ENCODE results near the gene PDCD1LG2. TPM values are rescaled to one million over a fixed set of nuclear protein-coding genes. Genes with fewer than 3 reads are reported as not detected.

The PDCD1LG2 gene
- total and polyA plus RNA-seq, 2 of the 8 experiments (the other 6 are each of a cell fraction or from before 2014, with no cell fraction given) = not detected

DNA sequence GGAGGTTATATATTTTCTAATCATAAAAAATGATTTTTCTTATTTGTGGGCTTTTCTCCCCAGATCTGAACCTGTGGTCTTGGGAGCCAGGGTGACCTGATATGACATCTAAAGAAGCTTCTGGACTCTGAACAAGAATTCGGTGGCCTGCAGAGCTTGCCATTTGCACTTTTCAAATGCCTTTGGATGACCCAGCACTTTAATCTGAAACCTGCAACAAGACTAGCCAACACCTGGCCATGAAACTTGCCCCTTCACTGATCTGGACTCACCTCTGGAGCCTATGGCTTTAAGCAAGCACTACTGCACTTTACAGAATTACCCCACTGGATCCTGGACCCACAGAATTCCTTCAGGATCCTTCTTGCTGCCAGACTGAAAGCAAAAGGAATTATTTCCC lies 59.6 kb downstream of the PDCD1LG2 start:
- no peak overlapping the region for H2BK20ac ChIP-seq (ENCODE audit: low read length)
- H3K36me3 ChIP-seq (ENCODE audit: control insufficient read depth in 2 of 4, insufficient read depth in 4 of 4, low read length in 3 of 4) = no peaks in the 10 kb centered on the region
- H4K8ac ChIP-seq (ENCODE audit: extremely low read depth, insufficient read depth, low read length) = no peak overlapping the region
- H3K79me2 ChIP-seq (ENCODE audit: control insufficient read depth in 1 of 2, insufficient read depth in 2 of 2, low read length in 2 of 2) = no peaks in the 10 kb centered on the region
- FAIRE-seq (no peak), DNase-seq (ENCODE audit: low read depth in 1 of 2, low spot score in 2 of 2) (no peak)
- H3K18ac ChIP-seq (ENCODE audit: extremely low read depth, low read length) = no peak overlapping the region
- H4K91ac ChIP-seq (replicated peaks; ENCODE audit: insufficient read length, low read length) = no peak overlapping the region
- H3K23me2 ChIP-seq (ENCODE audit: low read depth, low read length) = no peaks in the 10 kb centered on the region
- no peaks in the 10 kb centered on the region for H4K20me1 ChIP-seq (replicated peaks in 1 of 2; ENCODE audit: control insufficient read depth in 1 of 2, insufficient read depth in 2 of 2, low read length in 2 of 2)
- no peak overlapping the region for H3K4me3 ChIP-seq (ENCODE audit: extremely low read depth in 1 of 4, insufficient read depth in 2 of 4, low read depth in 3 of 4, low read length in 4 of 4)
- no peak overlapping the region for H3K9ac ChIP-seq (replicated peaks in 1 of 4; ENCODE audit: extremely low read depth in 1 of 4, low read depth in 3 of 4, low read length in 3 of 4)
- H3K27ac ChIP-seq (ENCODE audit: low read depth, low read length) = no peak overlapping the region
- no peak overlapping the region for H2BK15ac ChIP-seq (ENCODE audit: low read length)
- H2AFZ ChIP-seq (ENCODE audit: low read length) = peak overlapping the region; percentile 25; the same call in 1 of the 2 replicates
- no peak overlapping the region for H3K14ac ChIP-seq (ENCODE audit: insufficient read length)
- ChIA-PET POLR2A (ENCODE audit: partially characterized antibody) (interaction anchor here (0.6 kb wide), 1 partner anchor 30 kb away, joined by 4 read pairs; no protein-coding TSS in a partner anchor), CTCF (ENCODE audit: partially characterized antibody) (interaction anchor here (1.9 kb wide), 2 partner anchors 20 to 89 kb away, joined by 4 to 6 read pairs; no protein-coding TSS in a partner anchor)
- H3K4me1 ChIP-seq (replicated peaks in 1 of 4; ENCODE audit: control insufficient read depth in 3 of 4, insufficient read depth in 4 of 4, low read length in 3 of 4) = no peaks in the 10 kb centered on the region
- 82% methylated on average over 1 of the region's 1 CpG; no CpG with 5 or more reads in 1 of the 2 experiments for WGBS, 2 experiments (ENCODE audit: extremely low coverage in 1 of 2, insufficient coverage in 1 of 2, insufficient read length in 1 of 2, insufficient replicate concordance in 2 of 2, low coverage in 1 of 2, low lambda C conversion rate in 2 of 2, missing lambda C conversion rate in 1 of 2)
- no peak overlapping the region for H2BK12ac ChIP-seq (ENCODE audit: low read depth, low read length)
- H2AK5ac ChIP-seq (ENCODE audit: low read depth, low read length) = no peak overlapping the region
- H3K56ac ChIP-seq (replicated peaks; ENCODE audit: insufficient read length, low read depth, low read length) = no peak overlapping the region
- no peaks in the 10 kb centered on the region for H3K79me1 ChIP-seq (ENCODE audit: low read depth, low read length)
- TF ChIP-seq TAF7 (optimal IDR thresholded peaks at IDR 0.05; ENCODE audit: borderline replicate concordance, low read depth, low read length) (no peak), HDAC2 (IDR thresholded peaks at IDR 0.05; ENCODE audit: borderline replicate concordance in 1 of 2, low read depth in 2 of 2, low read length in 2 of 2) (no peak), TAF1 (IDR thresholded peaks at IDR 0.05; ENCODE audit: low read depth, low read length) (no peak), POLR2A (IDR thresholded peaks at IDR 0.05; ENCODE audit: control extremely low read depth in 1 of 2, low read depth in 2 of 2, low read length in 2 of 2) (no peak), NRF1 (IDR thresholded peaks at IDR 0.05; ENCODE audit: low read depth, low read length) (no peak), CREB1 (IDR thresholded peaks at IDR 0.05) (no peak), CEBPB (IDR thresholded peaks at IDR 0.05; ENCODE audit: low read depth, low read length) (no peak)
- H3K4ac ChIP-seq (replicated peaks; ENCODE audit: insufficient read length, low read depth, low read length) = no peak overlapping the region
- no peak overlapping the region for H2BK120ac ChIP-seq (replicated peaks; ENCODE audit: low read depth, low read length)
- no peak overlapping the region for H3K23ac ChIP-seq (ENCODE audit: insufficient read length)
- no peaks in the 10 kb centered on the region for H3K9me3 ChIP-seq (ENCODE audit: insufficient read depth in 2 of 2, low read depth in 1 of 2, low read length in 1 of 2)
- no peak overlapping the region for H4K5ac ChIP-seq (ENCODE audit: insufficient read length, low read depth, low read length)
- no peak overlapping the region for H2BK5ac ChIP-seq (ENCODE audit: low read depth, low read length)
- no peak overlapping the region for H3K4me2 ChIP-seq (ENCODE audit: insufficient read depth in 1 of 2, low read depth in 2 of 2, low read length in 2 of 2)
- no peaks in the 10 kb centered on the region for H3K27me3 ChIP-seq (replicated peaks in 1 of 4; ENCODE audit: control insufficient read depth in 3 of 4, extremely low read depth in 1 of 4, insufficient read depth in 3 of 4, low read length in 3 of 4)
